Measurements from ENCODE around the gene GNG8.

DNA sequence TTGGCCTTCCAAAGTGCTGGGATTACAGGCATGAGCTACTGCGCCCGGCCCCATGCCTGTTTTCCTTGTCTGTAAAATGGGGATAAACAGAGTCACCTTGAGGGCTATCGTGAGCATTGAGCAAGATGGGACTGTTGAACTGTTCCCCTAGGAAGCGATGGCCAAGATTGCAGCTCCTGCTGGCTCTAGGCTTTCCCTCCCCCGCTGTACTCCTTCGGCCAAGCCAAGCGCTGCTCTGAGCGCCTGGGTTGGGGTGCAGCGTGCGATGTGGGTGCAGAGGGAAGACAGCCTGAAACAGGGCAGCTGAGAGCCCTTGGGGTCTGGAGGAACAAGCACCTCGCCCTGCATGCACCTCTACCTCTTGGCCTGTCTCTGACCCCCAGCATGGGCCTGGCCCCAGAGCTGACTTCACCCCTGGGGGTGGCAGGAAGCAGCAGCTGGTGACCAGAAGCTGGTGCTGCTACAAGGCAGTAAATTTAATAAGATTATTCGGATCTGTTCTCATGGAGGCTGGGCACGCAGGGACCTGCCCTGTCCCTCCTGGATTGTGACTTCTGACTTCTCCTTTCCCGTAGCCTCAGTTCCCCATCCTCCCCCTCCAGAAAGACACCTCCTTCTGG lies 5.3 kb downstream of the GNG8 start:
- TF ChIP-seq, protein P1, sequence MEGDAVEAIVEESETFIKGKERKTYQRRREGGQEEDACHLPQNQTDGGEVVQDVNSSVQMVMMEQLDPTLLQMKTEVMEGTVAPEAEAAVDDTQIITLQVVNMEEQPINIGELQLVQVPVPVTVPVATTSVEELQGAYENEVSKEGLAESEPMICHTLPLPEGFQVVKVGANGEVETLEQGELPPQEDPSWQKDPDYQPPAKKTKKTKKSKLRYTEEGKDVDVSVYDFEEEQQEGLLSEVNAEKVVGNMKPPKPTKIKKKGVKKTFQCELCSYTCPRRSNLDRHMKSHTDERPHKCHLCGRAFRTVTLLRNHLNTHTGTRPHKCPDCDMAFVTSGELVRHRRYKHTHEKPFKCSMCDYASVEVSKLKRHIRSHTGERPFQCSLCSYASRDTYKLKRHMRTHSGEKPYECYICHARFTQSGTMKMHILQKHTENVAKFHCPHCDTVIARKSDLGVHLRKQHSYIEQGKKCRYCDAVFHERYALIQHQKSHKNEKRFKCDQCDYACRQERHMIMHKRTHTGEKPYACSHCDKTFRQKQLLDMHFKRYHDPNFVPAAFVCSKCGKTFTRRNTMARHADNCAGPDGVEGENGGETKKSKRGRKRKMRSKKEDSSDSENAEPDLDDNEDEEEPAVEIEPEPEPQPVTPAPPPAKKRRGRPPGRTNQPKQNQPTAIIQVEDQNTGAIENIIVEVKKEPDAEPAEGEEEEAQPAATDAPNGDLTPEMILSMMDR (IDR thresholded peaks at IDR 0.05): no peak
- TF ChIP-seq POLR2A (IDR thresholded peaks at IDR 0.05): no peak
